ENCODE data around the gene PRR23E.

PRR23E gene

DNA sequence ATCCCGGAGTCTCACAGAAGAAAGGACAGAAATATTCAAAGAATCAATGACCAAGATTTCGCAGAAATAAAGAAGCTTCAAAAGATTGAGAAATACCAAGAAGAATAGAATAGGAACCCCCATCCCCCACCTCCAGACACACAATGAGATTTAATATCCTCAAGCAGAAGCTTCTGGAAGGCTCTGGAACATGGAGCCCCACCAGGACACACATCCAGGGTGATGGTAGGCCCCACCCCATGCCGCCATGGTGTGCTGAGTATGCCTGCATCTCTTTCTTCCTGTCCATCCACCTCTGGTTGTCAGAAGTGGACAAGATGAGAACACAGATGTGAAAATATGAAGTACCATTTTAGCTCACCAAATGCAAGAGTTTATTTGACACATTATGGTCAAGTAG is 19.3 kb downstream of the PRR23E start:
- H3K27ac Mint-ChIP-seq = no peak overlapping the region
- peaks cover 27 to 53% of the 10 kb centered on the region in 2 donors for H3K27me3 Mint-ChIP-seq
- ATAC-seq (replicated peaks) = no peak
- H3K36me3 Mint-ChIP-seq (ENCODE audit: insufficient read depth) = no peaks in the 10 kb centered on the region
- DNase-seq = no peak
- no peaks in the 10 kb centered on the region for H3K9me3 Mint-ChIP-seq
- no peaks in the 10 kb centered on the region for H3K4me1 Mint-ChIP-seq (ENCODE audit: low read depth in 2 of 2)
- H3K4me3 Mint-ChIP-seq = no peak overlapping the region

DNA sequence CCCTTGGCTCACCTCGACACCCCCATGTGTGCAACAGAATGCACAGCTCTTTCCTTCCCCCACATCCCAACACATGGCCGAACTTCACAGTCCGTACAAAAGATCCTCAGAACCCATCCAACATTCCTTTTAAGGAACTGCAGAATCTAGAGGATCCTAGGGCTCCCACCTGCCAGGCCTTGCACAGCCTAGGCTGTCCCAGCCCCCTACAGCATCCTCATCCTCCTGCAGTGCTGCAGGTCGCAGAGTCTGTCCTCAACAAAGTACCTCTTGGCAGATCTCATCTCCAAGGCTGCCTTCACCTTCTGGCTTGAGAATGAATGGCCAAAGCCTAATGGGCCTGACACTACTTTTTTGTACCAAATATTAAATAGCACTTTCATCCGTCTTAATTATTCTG is 19.8 kb downstream of the PRR23E start:
- no peaks in the 10 kb centered on the region for H3K36me3 Mint-ChIP-seq (ENCODE audit: insufficient read depth)
- H3K9me3 Mint-ChIP-seq = no peaks in the 10 kb centered on the region
- ATAC-seq (replicated peaks) (no peak), DNase-seq (no peak)
- H3K27me3 Mint-ChIP-seq = peaks cover 22 to 49% of the 10 kb centered on the region in 2 donors
- H3K4me1 Mint-ChIP-seq (ENCODE audit: low read depth in 2 of 2) = no peaks in the 10 kb centered on the region
- no peak overlapping the region for H3K4me3 Mint-ChIP-seq
- no peak overlapping the region for H3K27ac Mint-ChIP-seq

DNA sequence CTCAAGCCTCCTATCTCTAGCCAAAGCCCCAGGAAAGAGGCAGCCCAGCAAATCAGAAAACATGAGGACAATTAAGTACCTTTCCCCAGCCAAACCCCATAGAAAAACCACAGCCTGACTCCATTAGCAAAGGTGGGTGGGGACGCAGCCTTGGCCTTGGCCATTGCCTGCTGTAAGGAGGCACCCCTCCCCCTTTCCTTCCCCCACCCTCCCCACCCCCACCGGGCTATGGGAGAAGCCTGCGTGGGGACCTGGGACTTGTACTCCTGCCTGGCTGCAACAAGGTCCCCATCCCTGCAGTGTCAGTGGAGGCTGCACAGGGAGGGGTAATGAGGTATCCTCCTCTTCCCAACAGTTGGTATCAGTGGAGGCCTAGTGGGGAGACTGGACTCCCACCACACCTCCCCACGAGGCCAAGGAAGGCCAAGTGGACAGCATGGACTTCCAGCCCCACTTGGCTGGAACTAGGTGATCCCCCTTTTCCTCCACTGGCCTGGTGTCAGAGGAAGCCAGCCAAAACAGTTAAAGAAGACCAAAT is 20.5 kb downstream of the PRR23E start:
- Mint-ChIP-seq H3K36me3 (ENCODE audit: insufficient read depth) (no peaks in the 10 kb centered on the region), H3K27ac (no peak overlapping the region), H3K9me3 (no peaks in the 10 kb centered on the region), H3K4me3 (no peak overlapping the region), H3K4me1 (ENCODE audit: low read depth in 2 of 2) (no peaks in the 10 kb centered on the region), H3K27me3 (peaks cover 21 to 41% of the 10 kb centered on the region in 2 donors)
- DNase-seq (no peak), ATAC-seq (replicated peaks) (no peak)

DNA sequence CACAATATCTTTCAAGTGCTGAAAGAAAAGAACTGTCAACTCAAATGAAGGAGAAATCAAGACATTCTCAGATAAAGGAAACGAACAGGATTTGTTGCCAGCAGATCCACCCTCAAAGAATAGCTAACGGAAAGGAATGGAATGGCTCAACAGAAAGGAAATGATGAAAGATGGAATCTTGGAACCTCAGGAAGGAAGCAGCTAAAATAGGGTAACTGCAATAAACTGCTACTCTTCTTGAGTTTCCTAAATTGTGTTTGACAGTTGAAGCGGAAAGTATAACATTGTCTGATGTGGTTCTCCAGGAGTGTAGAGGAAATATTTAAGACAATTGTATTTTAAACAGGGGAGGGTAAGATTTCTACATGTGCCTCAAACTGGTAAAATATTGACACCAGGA is 22.0 kb downstream of the PRR23E start:
- ATAC-seq (replicated peaks) (no peak), DNase-seq (no peak)
- Mint-ChIP-seq H3K4me1 (ENCODE audit: low read depth in 2 of 2) (no peaks in the 10 kb centered on the region), H3K9me3 (no peaks in the 10 kb centered on the region), H3K27me3 (peaks cover 21 to 26% of the 10 kb centered on the region in 2 donors), H3K36me3 (ENCODE audit: insufficient read depth) (no peaks in the 10 kb centered on the region), H3K27ac (no peak overlapping the region), H3K4me3 (no peak overlapping the region)

DNA sequence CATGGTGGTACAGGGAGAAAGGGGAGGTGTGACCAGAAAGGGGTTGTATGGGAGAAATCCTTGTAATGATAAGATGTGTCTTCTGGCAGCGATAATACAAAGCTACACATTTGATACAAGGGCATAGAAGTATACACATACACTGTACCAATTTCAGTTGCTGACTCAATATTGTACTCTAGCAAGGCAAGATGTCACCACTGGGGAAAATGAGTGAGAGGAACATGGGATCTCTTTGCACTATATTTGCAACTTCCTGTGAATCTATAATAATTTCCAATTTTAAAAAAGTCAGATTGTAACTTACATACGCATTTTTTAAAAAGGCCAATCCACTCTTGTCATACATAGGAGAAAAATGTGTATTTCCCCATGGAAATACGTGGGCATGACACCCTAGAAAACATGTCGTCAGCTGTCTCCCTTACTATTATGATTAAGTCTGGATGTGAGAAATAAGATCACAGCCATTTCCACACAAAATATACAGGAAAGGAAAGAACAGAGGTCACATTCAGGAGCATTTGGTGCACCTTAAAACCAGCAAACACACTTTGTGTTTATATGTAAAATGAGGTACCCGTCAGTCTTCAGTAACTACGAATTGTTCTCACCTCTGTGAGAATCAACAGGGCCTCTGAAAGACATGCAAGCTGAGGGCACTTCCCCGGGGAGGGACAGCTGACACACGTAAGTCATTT is 22.9 kb downstream of the PRR23E start:
- Mint-ChIP-seq H3K9me3 (no peaks in the 10 kb centered on the region), H3K27me3 (peaks cover 28 to 30% of the 10 kb centered on the region in 2 donors), H3K4me1 (ENCODE audit: low read depth in 2 of 2) (no peaks in the 10 kb centered on the region), H3K36me3 (ENCODE audit: insufficient read depth) (no peaks in the 10 kb centered on the region), H3K27ac (no peak overlapping the region), H3K4me3 (no peak overlapping the region)
- no peak for DNase-seq
- ATAC-seq (replicated peaks) = no peak

DNA sequence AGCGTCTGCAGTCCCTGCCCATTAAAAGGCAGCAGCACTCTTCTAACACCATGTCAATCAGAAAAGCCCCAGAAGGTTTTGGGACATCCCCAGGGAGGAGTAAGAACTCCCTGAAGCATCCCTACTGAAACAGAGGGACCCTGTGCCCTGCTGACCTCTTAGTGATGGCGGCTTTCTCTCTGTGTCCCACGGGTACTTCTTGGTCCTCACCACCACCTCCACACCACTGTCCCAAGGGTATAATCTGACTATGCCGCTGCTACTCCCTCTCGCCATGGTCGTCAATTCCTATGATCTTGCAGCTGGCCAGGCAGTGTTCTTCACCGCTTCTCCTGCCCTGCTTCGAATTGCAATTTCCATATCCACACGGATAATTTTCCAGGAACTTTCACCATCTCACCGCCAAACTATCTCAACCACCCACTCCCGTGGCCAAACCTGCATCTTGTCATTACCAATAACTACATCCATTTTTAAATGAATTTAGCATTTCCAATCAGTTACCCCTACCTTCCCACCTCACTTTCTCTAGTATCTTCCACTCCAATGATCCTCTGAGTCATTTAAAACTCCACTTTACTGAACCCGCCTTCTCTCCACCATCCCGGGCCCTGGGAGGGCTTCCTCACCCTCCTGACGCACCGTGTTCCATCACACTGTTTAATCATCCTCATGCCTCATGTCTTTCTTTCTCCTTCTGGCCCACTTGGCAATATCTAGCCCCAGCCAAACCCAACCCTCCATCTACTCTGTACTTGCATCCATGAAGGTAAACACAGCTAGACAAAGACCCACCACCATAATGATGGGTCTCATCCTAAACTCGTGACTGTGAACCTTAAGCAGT is 23.7 kb downstream of the PRR23E start:
- ATAC-seq (replicated peaks) (no peak), DNase-seq (no peak)

DNA sequence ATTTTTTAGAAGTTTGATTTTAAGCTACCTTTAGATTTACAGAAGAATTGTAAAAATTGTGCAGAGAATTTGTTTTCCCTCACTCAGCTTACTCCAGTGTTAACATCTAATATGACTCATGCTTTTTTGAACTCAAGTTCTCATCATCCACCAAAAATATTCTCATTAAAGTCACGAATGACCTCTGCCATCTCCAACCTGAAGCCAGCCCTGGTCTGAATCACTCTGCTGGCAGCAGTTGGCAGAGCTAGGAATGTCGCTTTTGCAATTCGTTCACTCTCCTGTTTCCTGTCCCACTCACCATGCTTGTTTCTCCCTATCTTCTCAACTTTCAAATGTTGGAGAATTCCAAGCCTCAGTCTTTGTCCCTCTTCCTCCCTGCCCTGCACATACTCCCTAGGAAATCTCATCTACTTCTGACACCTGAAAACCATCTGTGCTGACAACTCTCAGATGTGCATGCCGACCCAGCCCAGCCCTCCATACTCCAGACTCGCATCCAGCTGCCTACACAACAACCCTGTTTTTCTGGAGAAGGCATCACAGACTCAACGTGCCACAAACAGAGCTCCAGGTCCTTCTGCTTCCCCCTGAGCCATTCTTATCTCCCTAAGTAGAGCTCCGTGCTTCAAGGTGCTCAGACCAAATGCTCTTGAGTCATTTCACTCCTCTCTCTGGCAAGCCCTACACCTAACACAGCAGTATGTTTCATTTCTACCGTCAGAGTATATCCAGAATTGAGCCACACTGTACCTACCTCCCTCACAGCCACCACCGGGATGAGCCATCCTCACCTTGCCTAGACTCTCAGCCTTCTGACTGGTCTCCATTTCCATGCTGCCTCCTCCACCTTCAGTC is 24.9 kb downstream of the PRR23E start:
- Mint-ChIP-seq H3K4me1 (ENCODE audit: low read depth in 2 of 2) (no peaks in the 10 kb centered on the region), H3K4me3 (no peak overlapping the region), H3K27me3 (peaks cover 28 to 37% of the 10 kb centered on the region in 2 donors), H3K36me3 (ENCODE audit: insufficient read depth) (no peaks in the 10 kb centered on the region), H3K9me3 (no peaks in the 10 kb centered on the region), H3K27ac (no peak overlapping the region)
- DNase-seq = no peak
- no peak for ATAC-seq (replicated peaks)

More for the DNA sequence above, 23.7 kb downstream of the PRR23E start:
- H3K27me3 Mint-ChIP-seq = peaks cover 30 to 33% of the 10 kb centered on the region in 2 donors
- no peak overlapping the region for H3K27ac Mint-ChIP-seq
- H3K4me1 Mint-ChIP-seq (ENCODE audit: low read depth in 2 of 2) = no peaks in the 10 kb centered on the region
- no peaks in the 10 kb centered on the region for H3K36me3 Mint-ChIP-seq (ENCODE audit: insufficient read depth)
- H3K4me3 Mint-ChIP-seq = no peak overlapping the region
- H3K9me3 Mint-ChIP-seq = no peaks in the 10 kb centered on the region

DNA sequence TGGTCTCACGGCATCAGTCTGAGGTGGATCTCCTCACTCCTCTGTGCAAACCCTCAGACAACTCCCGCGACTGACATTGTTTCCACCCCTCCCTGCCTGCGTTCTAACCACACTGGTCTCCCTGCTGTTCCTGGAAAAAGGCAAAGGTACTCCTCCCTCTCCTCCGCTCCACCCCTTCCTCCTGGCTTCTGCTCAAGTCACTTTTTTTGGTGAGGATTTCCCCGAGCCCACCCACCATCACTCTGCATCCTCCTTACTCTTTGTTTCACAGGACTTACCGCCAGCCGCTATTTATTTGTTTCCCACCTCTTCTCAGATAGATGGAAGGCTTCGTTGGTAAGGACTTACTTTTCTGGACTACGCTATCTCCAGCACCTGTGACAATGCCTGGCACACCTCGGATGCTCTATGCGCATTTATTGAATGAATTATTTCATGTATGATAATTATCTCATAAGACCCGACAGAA is 25.6 kb downstream of the PRR23E start:
- DNase-seq (no peak), ATAC-seq (replicated peaks) (no peak)
- Mint-ChIP-seq H3K4me1 (ENCODE audit: low read depth in 2 of 2) (peaks cover 0 to 2% of the 10 kb centered on the region in 2 donors), H3K4me3 (no peak overlapping the region), H3K9me3 (no peaks in the 10 kb centered on the region), H3K27ac (no peak overlapping the region), H3K27me3 (peaks cover 28 to 33% of the 10 kb centered on the region in 2 donors), H3K36me3 (ENCODE audit: insufficient read depth) (no peaks in the 10 kb centered on the region)

DNA sequence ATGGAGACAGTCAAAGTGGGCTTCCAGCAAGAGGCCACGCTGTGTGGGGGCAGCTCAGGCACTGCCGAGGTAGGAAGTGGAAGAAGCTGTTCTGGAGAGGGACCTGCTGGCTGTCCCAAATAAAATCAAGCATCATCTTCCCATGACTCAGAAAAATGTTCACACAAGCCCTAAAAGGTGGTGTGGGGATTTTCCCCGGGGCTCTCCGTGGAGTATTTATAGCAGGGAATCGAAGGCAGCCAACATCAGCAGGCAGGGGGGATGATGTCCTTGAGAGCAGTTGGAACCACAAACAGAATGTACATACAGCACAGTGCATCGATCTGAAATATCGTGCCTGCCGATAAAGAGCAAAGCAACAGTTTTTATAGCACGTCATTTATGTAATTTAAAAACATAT is 27.6 kb downstream of the PRR23E start:
- ATAC-seq (replicated peaks) (no peak), DNase-seq (no peak)
- Mint-ChIP-seq H3K4me1 (ENCODE audit: low read depth in 2 of 2) (peaks cover 0 to 4% of the 10 kb centered on the region in 2 donors), H3K9me3 (no peaks in the 10 kb centered on the region), H3K27me3 (peaks cover 20 to 33% of the 10 kb centered on the region in 2 donors), H3K36me3 (ENCODE audit: insufficient read depth) (no peaks in the 10 kb centered on the region), H3K27ac (no peak overlapping the region), H3K4me3 (no peak overlapping the region)

DNA sequence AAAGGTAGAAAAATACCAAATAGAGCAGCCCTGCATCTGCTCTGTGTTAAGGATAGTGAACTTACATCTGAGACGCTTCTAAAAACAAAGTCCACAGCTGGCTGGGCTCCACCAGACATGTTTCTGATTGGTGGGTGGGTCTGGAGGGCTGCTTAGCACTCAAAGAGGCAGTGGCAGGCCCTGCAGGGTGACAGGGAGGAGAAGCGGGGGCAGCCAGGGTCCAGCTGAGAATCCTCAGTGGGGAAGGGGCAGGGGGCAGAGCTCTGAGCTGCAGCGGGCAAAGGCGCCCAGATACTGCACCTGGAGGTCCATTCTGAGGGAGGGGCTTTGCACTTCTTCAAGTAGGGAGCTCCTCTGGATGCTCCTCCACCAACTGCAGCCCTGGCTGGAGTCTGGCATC is 28.1 kb downstream of the PRR23E start:
- no peaks in the 10 kb centered on the region for H3K9me3 Mint-ChIP-seq
- DNase-seq (no peak), ATAC-seq (replicated peaks) (no peak)
- H3K36me3 Mint-ChIP-seq (ENCODE audit: insufficient read depth) = no peaks in the 10 kb centered on the region
- no peak overlapping the region for H3K4me3 Mint-ChIP-seq
- H3K27ac Mint-ChIP-seq = no peak overlapping the region
- peaks cover 20 to 36% of the 10 kb centered on the region in 2 donors for H3K27me3 Mint-ChIP-seq
- peaks cover 0 to 4% of the 10 kb centered on the region in 2 donors for H3K4me1 Mint-ChIP-seq (ENCODE audit: low read depth in 2 of 2)

DNA sequence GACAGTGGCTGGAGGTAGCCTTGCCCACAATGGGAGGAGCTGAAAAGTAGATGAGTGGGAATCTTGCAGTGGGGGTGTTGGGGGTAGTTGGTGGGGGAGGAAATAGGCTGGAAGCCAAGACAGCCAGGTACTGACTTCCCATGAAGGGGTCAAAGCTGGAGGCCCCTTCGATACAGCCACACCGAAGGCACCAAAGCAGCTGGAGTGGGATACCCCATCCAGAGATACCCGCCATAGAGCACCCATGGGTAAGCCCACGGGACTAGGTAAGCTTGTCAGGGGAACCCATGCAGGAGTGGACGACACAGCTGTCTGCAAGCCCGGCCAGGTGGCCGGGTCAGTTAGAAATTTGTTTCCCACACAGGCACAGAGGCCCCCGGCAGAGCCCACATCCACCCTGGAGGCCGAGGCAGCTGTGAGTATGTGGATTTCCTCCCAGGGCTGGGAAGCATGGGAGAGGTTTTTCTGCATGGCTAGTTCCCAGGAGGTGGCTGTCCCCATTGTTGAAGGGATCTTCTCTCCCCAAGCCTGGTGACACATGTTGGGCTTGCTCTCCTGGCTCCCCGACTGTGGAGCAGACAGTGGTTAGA is 28.6 kb downstream of the PRR23E start:
- Mint-ChIP-seq H3K9me3 (no peaks in the 10 kb centered on the region), H3K4me3 (no peak overlapping the region), H3K27me3 (peaks cover 20 to 41% of the 10 kb centered on the region in 2 donors), H3K36me3 (ENCODE audit: insufficient read depth) (no peaks in the 10 kb centered on the region), H3K27ac (no peak overlapping the region), H3K4me1 (ENCODE audit: low read depth in 2 of 2) (peaks cover 4 to 8% of the 10 kb centered on the region in 2 donors)
- ATAC-seq (replicated peaks) (no peak), DNase-seq (no peak)

DNA sequence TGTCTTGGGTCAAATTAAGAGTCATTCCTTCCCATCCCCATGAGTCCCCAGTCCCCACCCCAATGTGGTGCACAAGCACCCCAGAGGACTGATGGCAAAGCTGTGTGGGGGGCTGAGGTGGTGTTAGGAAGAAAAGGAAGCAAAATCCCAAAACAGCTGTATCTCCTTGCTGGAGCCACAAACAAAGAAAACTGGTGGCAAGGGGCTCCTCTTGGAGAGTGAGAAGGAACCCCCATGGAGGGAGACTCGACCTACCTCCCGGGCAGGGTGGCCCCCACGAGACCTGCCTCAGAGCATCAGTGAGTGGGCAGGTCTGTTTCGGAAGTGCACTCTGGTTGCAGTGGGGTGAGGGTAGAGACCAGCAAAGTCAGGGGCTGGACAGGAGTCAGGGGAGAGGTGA is 29.2 kb downstream of the PRR23E start:
- H3K36me3 Mint-ChIP-seq (ENCODE audit: insufficient read depth) = no peaks in the 10 kb centered on the region
- H3K4me1 Mint-ChIP-seq (ENCODE audit: low read depth in 2 of 2) = peaks cover 5 to 9% of the 10 kb centered on the region in 2 donors
- no peaks in the 10 kb centered on the region for H3K9me3 Mint-ChIP-seq
- no peak for DNase-seq
- no peak overlapping the region for H3K4me3 Mint-ChIP-seq
- peaks cover 20 to 44% of the 10 kb centered on the region in 2 donors for H3K27me3 Mint-ChIP-seq
- no peak for ATAC-seq (replicated peaks)
- H3K27ac Mint-ChIP-seq = no peak overlapping the region

DNA sequence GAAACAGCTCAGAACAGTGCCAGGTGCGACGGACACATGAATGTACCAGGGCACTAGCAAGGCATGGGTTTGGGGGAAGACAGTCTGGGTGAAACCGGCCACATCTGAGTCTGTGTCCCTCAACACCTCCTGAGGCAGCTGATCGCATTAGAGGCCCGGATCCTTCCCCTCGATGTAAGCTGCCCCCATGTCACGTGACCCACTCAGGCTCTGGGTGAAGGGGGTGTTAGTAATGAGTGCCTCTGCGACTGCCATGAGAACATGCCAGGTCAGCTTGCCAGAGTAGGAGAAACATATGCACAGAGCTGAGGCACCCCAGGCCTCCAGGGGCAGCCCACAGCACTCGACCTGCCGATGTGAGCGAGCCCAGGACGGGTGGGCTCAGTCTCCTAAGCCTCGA is 29.7 kb downstream of the PRR23E start:
- peaks cover 5 to 9% of the 10 kb centered on the region in 2 donors for H3K4me1 Mint-ChIP-seq (ENCODE audit: low read depth in 2 of 2)
- H3K9me3 Mint-ChIP-seq = no peaks in the 10 kb centered on the region

More for the DNA sequence above, 29.7 kb downstream of the PRR23E start:
- Mint-ChIP-seq H3K36me3 (ENCODE audit: insufficient read depth) (no peaks in the 10 kb centered on the region), H3K4me3 (no peak overlapping the region), H3K27ac (no peak overlapping the region), H3K27me3 (peaks cover 20 to 44% of the 10 kb centered on the region in 2 donors)
- DNase-seq = no peak
- no peak for ATAC-seq (replicated peaks)
